Immature natural killer cell (primary cell): Measurements from ENCODE around the gene LTO1. TPM values are rescaled to one million over a fixed set of nuclear protein-coding genes. Genes with fewer than 3 reads are reported as not detected.
"Not testable (repeated sequence)": the region's sequence is repeated elsewhere in the genome, so short reads cannot be mapped to it uniquely, and the experiment has no call there.

Source experiments
- DNase-seq, 3 donors: peaks; one replicate each; pipeline ENCODE4 v3.0.0; 2022; ENCODE audit warnings: mixed read lengths in 1 of 3
- H3K27ac Mint-ChIP-seq, 6 donors: one replicate each; pipeline ENCODE4 v1.8.0; 2020; ENCODE audit warnings: mixed read lengths in 6 of 6, mild to moderate bottlenecking in 5 of 6, inconsistent platforms in 4 of 6, moderate library complexity in 3 of 6
- H3K27me3 Mint-ChIP-seq, 3 donors: one replicate each; pipeline ENCODE4 v1.8.0; 2020 to 2021; ENCODE audit warnings: low read depth in 3 of 3, mild to moderate bottlenecking in 3 of 3, mixed read lengths in 3 of 3, moderate library complexity in 3 of 3, inconsistent platforms in 1 of 3
- H3K36me3 Mint-ChIP-seq, 3 donors: one replicate each; pipeline ENCODE4 v1.8.0; 2020; ENCODE audit warnings: mixed read lengths in 3 of 3, inconsistent platforms in 2 of 3, mild to moderate bottlenecking in 2 of 3
- H3K4me1 Mint-ChIP-seq, 2 donors: one replicate each; pipeline ENCODE4 v1.8.0; 2020; ENCODE audit warnings: inconsistent platforms in 2 of 2, mild to moderate bottlenecking in 2 of 2, mixed read lengths in 2 of 2, moderate library complexity in 1 of 2
- H3K4me3 Mint-ChIP-seq, 5 donors: one replicate each; pipeline ENCODE4 v1.8.0; 2020; ENCODE audit warnings: mild to moderate bottlenecking in 5 of 5, mixed read lengths in 5 of 5, inconsistent platforms in 3 of 5, moderate library complexity in 3 of 5
- H3K9me3 Mint-ChIP-seq, 6 donors: one replicate each; pipeline ENCODE4 v1.8.0; 2020; ENCODE audit warnings: mild to moderate bottlenecking in 6 of 6, mixed read lengths in 6 of 6, inconsistent platforms in 4 of 6, moderate library complexity in 3 of 6
- polyA plus RNA-seq, 3 donors: library from polyadenylated mRNA; unstranded; fragments of 300-500 nt; fragmentation: Illumina TruSeq; gene quantifications; one replicate each; pipeline ENCODE4 v1.2.3, GENCODE V29; 2021

The LTO1 gene
- polyA plus RNA-seq, 3 donors from 2014 or later = 7.2 to 13.1 (median 12.3) TPM

DNA sequence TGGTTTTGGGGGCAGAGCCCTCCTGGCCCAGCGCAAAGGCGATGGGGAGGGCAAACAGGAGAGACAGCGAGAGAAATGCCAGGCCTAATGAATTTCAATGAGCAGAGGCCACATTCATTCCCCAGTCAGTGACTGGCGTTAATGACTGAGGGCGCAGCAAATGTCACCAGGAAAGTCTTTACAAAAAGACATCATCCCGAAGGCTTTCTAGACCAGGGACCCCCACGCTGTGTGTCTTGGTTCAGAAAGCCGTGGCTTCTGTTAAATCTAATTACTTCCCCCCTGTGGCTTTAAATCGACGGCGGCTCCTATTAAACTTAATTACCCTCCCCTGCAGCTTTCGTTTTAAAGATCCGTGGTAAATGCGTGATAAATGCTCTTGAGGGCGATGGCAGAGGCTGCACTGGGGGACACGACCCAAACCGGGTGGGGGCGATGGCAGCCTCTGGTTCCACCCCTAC is 30.2 kb upstream of the LTO1 start:
- no peak for DNase-seq
- Mint-ChIP-seq H3K27me3 (peaks cover 5 to 13% (median 8%) of the 10 kb centered on the region in 3 donors), H3K9me3 (no peaks in the 10 kb centered on the region), H3K4me3 (no peak overlapping the region), H3K4me1 (no peaks in the 10 kb centered on the region), H3K27ac (no peak overlapping the region), H3K36me3 (no peaks in the 10 kb centered on the region)

DNA sequence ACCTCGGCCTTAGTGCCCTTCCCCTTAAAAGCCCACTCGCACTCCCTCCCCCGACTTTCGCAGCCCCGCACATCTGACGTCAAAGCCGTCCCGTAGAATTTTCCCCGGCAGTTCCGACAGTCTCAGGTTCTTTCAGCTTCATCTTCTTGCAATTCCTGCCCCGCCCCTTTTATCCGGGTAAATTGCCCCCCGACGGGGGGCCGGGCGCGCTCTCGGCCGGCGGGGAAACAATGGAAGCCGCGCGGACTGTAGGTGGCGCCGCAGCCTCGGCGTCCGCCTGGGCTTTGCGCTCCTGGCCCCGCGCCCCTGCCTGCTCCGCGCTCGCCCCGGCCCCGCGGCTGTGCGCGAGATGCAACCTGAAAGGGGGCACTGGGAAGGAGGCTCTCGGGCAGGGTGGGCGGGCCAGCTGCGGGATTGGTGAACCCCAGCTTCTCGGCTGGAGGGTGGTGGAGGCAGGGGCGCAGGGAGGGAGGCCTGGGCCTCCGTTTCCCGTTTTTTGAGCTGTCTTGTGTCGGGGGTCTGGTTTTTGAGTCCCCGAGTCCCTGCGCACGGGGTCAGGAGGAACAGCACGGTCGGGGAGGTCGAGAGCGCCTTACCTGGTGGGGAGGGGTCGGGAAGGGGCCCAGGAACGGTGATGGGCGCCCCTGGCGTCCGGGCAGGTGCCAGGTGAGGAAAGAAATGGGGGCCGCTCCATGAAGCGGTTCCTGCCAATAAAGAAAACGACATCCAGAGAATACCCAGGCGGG is 29.5 kb upstream of the LTO1 start:
- Mint-ChIP-seq H3K27ac (no peak overlapping the region), H3K9me3 (no peaks in the 10 kb centered on the region), H3K4me3 (no peak overlapping the region), H3K4me1 (no peaks in the 10 kb centered on the region), H3K36me3 (no peaks in the 10 kb centered on the region), H3K27me3 (peaks cover 4 to 12% (median 8%) of the 10 kb centered on the region in 3 donors)
- DNase-seq = no peak

DNA sequence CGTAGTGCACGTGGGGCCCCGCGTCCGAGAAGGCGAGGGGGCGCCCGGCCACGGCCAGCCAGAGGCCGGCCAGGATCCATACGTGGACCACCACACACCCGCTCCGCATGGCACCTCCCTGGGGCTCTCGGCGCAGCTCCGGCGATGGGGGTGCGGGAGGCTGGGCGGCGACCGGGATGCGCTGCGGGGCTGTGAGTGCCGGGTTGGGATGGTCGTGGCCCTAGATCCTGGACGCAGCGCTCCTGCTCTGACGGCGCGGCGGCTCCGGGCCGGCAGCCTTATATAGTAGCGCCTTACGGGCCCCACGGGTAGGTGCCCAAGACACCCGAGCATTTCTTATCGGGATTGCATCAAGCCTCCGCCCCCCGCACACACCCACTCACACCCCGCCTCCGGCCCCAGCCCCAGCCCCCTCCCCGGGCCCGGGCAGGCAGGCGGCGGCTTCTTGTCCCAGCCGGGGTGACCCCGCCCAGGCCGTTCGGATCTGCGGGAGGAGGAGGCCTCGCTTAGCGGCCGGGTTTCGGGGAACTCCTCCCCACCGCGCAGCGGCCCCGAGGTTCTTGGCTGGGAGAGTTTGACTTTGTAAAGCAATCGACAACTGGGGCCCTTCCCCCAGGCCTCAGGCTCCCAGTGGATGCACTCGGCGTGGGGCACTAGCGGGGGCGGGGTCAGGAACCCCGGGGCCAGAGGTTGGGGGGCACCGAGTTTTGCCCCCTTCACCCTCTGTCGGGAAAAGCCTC is 28.8 kb upstream of the LTO1 start, which contains the start of gene FGF19:
Gene FGF19 (minus strand): TSS at position 255 of the 740 bp plus-strand sequence. CDS start 146 bp downstream, at position 109.
- no peaks in the 10 kb centered on the region for H3K4me1 Mint-ChIP-seq
- no peaks in the 10 kb centered on the region for H3K36me3 Mint-ChIP-seq
- no peak within 1 kb of the TSS for H3K27ac Mint-ChIP-seq
- no peak for DNase-seq
- peaks cover 4 to 10% (median 8%) of the 10 kb centered on the region in 3 donors for H3K27me3 Mint-ChIP-seq
- no peak within 1 kb of the TSS for H3K4me3 Mint-ChIP-seq
- no peaks in the 10 kb centered on the region for H3K9me3 Mint-ChIP-seq

DNA sequence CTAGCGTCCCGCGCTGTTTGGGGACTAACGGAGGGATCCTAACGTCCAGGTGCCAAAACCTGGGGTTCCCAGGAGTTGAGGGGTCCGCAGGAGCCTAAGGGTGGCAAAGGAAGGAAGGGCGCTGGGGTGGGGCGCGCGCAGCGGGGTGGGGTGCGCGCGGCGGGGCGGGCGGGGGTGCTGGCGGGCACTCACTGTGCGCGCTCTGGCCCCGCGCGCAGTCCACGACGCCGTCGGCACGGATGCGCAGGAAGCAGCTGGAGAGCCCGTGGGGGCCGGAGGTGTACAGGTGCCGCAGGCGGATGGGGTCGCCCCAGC is 28.3 kb upstream of the LTO1 start:
- Mint-ChIP-seq H3K4me1 (no peaks in the 10 kb centered on the region), H3K4me3 (no peak overlapping the region), H3K9me3 (no peaks in the 10 kb centered on the region), H3K36me3 (no peaks in the 10 kb centered on the region), H3K27me3 (peaks cover 3 to 15% (median 8%) of the 10 kb centered on the region in 3 donors), H3K27ac (no peak overlapping the region)
- DNase-seq = no peak

DNA sequence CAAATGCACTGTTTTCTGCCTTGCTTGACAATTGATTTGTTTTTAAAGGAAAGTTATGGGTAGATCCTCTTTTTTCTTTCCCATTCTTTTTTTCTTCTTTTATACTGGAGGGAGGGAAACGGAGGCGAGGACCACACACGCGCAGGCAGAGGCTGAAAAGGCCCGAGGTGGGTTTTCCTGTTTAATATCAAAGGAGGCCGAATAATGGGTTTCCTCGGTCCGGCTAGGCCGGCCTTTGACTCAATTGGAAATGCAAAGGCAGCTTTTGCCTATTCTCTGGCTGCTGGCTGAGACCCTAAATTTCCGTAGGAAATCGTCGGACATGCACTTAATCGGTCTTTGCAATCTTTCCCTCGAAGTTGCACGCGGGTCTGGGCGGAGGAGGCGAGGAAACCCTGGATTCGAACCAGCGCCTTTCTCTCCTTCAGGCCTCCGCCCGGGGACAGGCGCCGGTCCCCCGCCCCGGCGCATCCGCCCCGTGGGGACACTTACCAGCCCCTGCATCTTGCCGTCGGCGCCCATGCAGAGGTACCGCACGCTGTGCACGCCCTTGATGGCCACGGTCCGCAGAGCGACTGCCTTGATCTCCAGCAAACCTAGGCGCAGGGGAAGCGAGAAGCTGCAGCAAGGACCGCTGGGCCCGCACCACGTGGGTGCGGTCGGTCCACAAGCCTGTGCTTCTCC is 27.8 kb upstream of the LTO1 start:
- no peaks in the 10 kb centered on the region for H3K9me3 Mint-ChIP-seq
- no peak overlapping the region for H3K4me3 Mint-ChIP-seq
- no peak for DNase-seq
- H3K27me3 Mint-ChIP-seq = peaks cover 3 to 15% (median 8%) of the 10 kb centered on the region in 3 donors
- no peak overlapping the region for H3K27ac Mint-ChIP-seq
- no peaks in the 10 kb centered on the region for H3K4me1 Mint-ChIP-seq
- no peaks in the 10 kb centered on the region for H3K36me3 Mint-ChIP-seq

DNA sequence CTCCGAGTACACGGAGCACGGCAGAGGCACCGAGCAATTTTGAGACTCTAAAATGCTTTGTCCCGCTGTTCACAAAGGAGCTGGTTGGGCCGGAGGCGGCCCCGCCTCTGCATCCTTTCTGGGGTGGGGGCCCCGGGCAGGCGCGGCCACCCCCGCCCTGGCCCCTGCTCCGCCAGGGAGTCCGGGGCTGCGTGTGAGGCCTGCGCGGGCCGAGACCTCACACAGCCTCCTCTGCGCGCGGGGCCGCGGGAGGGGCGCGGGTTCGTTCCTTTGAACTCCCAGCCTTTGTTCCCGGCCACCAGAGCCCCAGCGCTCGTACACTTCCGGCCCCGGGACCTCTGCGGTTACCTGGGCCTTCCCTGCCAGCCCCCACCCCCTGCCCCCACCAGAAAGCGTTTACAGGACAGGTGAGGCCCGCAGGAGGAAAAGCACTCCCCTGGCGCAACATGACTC is 27.1 kb upstream of the LTO1 start:
- Mint-ChIP-seq H3K4me3 (no peak overlapping the region), H3K27ac (no peak overlapping the region), H3K9me3 (no peaks in the 10 kb centered on the region), H3K36me3 (no peaks in the 10 kb centered on the region), H3K4me1 (no peaks in the 10 kb centered on the region), H3K27me3 (peaks cover 3 to 13% (median 9%) of the 10 kb centered on the region in 3 donors)
- DNase-seq = no peak

DNA sequence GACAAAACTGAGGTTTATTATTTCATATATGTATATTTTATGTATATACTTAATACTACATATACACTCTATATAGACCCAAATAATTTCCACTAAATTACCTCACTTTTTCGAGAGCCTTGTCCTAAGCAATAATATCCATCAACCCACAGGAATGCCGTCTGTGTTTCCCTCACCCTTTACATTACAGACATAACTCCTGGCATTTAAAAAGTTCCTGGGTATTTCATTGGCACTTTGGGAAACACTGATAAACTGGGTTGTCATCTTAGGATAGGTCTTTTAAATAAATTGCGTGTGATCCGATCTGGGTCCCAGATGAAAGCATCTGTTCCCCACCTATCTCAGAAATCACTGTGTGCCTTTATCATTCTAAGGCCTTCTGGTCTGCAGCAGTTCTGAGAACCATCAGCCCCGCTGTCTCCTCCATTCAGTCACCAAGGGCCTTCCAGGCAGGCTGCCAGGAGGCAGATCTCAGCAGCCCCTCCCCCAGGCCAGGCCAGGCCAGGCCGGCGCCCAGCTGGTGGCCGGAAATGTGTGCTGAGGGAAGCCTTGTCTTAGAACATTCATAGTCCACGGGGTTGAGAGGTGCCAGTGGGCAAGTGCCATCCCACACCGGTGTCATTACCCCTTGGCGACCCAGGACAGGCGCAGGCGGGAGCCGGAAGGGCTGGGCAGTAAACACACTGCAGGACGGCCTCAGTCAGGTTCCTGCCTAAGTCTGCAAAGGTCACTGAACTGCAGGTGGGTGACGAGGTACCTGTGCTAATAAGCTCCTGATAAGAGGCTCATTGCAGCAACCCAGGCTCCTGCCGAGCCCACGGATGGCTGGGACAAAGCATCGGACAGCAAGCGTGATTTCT is 25.4 kb upstream of the LTO1 start:
- no peaks in the 10 kb centered on the region for H3K9me3 Mint-ChIP-seq
- H3K4me3 Mint-ChIP-seq = no peak overlapping the region
- no peaks in the 10 kb centered on the region for H3K36me3 Mint-ChIP-seq
- peaks cover 0 to 13% (median 7%) of the 10 kb centered on the region in 3 donors for H3K27me3 Mint-ChIP-seq
- H3K27ac Mint-ChIP-seq = no peak overlapping the region
- DNase-seq = no peak
- H3K4me1 Mint-ChIP-seq = no peaks in the 10 kb centered on the region

DNA sequence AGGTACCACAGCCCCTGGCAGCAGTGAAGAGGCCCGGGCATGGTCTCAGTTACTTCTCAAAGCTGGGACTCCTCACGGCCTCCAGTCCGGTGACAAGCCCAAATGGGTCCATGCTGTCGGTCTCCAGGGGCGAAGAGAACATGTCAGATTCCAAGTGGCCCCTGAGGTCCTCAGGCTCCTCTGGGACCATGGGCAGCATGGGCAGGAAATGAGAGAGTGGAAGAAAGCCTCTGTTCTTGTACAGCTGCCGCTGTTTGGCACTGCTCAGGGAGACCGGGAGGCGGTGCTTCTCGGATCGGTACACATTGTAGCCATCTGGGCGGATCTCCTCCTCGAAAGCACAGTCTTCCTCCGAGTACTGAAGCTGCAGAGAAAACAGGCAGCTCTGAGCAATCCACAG is 24.1 kb upstream of the LTO1 start:
- no peaks in the 10 kb centered on the region for H3K36me3 Mint-ChIP-seq
- no peaks in the 10 kb centered on the region for H3K4me1 Mint-ChIP-seq
- H3K27me3 Mint-ChIP-seq = peaks cover 0 to 17% (median 7%) of the 10 kb centered on the region in 3 donors
- no peak overlapping the region for H3K27ac Mint-ChIP-seq
- no peak for DNase-seq
- H3K9me3 Mint-ChIP-seq = no peaks in the 10 kb centered on the region
- H3K4me3 Mint-ChIP-seq = no peak overlapping the region

DNA sequence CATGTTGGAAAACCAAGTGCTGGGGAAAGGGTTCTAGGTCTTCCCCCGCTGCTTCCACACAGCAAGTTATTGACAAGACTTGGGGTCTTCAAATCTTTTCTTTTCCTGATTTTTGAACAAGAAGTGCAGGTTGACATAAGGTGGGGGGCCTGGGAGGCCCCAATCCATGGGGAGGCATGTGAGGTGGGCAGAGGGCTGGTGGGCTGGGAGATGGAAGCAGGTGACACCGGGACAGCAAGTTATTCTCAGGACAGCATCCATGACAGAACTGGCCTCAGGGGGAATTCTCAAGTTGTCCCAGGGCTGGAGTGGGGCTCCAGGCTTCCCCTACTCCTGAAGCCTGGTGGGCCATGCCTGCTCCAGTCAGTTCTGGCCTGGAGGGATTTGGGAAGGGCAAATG is 23.2 kb upstream of the LTO1 start:
- no peaks in the 10 kb centered on the region for H3K36me3 Mint-ChIP-seq
- no peak for DNase-seq
- no peak overlapping the region for H3K27ac Mint-ChIP-seq
- no peaks in the 10 kb centered on the region for H3K9me3 Mint-ChIP-seq
- H3K27me3 Mint-ChIP-seq = peaks cover 0 to 17% (median 7%) of the 10 kb centered on the region in 3 donors
- H3K4me1 Mint-ChIP-seq = no peaks in the 10 kb centered on the region
- no peak overlapping the region for H3K4me3 Mint-ChIP-seq

DNA sequence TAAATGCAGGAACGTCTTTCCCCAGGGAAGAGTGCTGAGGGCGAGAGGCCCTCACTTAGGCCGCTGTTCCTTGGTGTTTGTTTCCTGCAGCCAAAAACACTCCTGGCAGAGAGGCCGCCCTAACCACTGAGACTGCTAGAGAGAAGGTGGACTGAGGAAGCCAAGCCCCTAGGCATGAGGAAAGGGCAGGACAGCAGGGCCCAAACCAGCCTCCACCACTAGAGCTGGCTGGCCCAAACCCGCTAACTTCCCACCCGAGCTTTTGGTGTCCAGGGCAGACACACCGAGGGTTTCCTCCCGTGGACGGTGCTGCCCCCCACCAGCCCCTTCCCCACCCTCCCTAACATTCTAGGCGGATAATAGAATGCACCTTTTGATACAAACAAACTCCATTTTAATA is 22.7 kb upstream of the LTO1 start:
- DNase-seq = no peak
- no peaks in the 10 kb centered on the region for H3K36me3 Mint-ChIP-seq
- H3K4me3 Mint-ChIP-seq = no peak overlapping the region
- no peak overlapping the region for H3K27ac Mint-ChIP-seq
- no peaks in the 10 kb centered on the region for H3K9me3 Mint-ChIP-seq
- H3K4me1 Mint-ChIP-seq = no peaks in the 10 kb centered on the region
- H3K27me3 Mint-ChIP-seq = peaks cover 0 to 15% (median 4%) of the 10 kb centered on the region in 3 donors

DNA sequence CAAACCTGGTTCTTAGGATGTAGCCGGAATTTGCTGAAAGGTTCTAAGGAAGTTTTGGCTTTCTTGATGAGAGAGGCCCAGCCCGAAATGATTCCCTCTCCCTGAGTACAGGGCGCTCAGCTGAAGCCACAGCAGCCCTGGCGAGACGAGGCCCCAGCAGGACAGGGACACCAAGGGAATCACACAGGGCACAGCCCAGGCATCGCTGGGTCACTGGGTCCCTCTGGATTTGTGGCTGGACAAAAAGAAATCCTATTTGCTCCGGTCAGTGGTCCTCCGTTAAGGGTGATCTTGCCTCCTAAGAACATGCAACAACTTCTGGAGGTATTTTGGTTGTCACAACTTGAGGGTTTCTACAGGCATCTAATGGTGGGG is 22.3 kb upstream of the LTO1 start:
- H3K4me1 Mint-ChIP-seq = no peaks in the 10 kb centered on the region
- no peaks in the 10 kb centered on the region for H3K9me3 Mint-ChIP-seq
- no peaks in the 10 kb centered on the region for H3K36me3 Mint-ChIP-seq
- peaks cover 0 to 16% (median 2%) of the 10 kb centered on the region in 3 donors for H3K27me3 Mint-ChIP-seq
- H3K4me3 Mint-ChIP-seq = no peak overlapping the region
- no peak overlapping the region for H3K27ac Mint-ChIP-seq
- no peak for DNase-seq

DNA sequence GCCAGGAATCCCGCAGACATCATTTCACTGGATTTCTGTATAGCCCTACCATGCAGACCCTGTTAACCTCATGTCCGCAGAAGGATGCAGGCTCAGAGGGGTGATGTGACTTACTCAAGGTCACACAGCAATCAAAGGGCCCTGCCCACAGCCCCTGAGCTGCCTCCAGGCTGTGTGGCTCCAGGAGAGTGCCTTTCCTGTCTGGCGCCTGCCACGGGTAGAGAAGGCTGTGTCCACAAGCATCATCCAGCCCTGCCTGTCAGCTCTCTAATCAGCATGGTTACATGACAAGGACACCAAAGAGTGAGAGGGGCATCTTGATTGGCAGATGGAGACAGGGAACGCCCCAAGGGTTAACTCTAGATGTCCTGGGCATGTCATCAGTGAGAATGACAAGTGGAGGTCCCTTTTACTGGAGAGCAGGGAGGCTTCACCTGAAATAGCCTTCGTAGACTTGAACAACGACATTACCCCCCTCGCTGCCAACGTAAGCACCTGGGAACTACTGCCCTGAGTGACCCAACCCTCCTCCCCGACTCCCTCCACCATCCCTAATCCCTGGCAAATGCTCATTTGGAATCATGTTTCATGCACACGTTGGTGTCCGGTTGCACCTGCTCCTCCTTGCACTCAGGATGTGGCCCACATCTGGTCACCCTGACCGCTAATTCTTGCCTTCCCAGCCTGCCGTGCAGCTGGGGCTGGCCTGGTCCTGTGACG is 21.8 kb upstream of the LTO1 start:
- Mint-ChIP-seq H3K9me3 (no peaks in the 10 kb centered on the region), H3K27ac (no peak overlapping the region), H3K4me1 (no peaks in the 10 kb centered on the region), H3K27me3 (peaks cover 2 to 17% (median 5%) of the 10 kb centered on the region in 3 donors), H3K4me3 (no peak overlapping the region), H3K36me3 (no peaks in the 10 kb centered on the region)
- no peak for DNase-seq

DNA sequence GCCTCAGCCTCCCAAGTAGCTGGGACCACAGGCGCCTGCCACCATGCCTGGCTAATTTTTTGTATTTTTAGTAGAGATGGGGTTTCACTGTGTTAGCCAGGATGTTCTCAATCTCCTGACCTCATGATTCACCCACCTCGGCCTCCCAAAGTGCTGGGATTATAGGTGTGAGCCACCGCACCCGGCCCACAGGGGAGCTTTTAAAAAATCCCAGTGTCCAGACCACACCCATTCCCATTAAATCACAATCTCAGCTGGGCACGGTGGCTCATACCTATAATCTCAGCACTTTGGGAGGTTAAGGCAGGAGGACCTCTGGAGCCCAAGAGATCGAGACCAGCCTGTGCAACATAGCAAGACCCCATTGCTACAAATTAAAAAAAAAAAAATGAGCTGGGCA is 20.8 kb upstream of the LTO1 start:
- not testable (repeated sequence) for H3K36me3 Mint-ChIP-seq, H3K27ac Mint-ChIP-seq, H3K4me3 Mint-ChIP-seq, H3K9me3 Mint-ChIP-seq, DNase-seq, H3K4me1 Mint-ChIP-seq
- peaks cover 2 to 17% (median 5%) of the 10 kb centered on the region in 3 donors for H3K27me3 Mint-ChIP-seq
